H1 (cell line): ENCODE results near the gene DBH. TPM values are rescaled to one million over a fixed set of nuclear protein-coding genes. Genes with fewer than 3 reads are reported as not detected.

Experiments
- CTCF ChIA-PET: fragments of 300-600 bp; sonication (Branson Sonifier 250); formaldehyde crosslinking; loops from one replicate; lab custom pipeline; 2021; ENCODE audit not compliant: partially characterized antibody; lab: Charles Lee
- POLR2A ChIA-PET: fragments of 300-600 bp; sonication (Branson Sonifier 250); formaldehyde crosslinking; loops from one replicate; lab custom pipeline; 2021; ENCODE audit warnings: inconsistent platforms; ENCODE audit not compliant: partially characterized antibody; lab: Charles Lee
- DNase-seq, 2 experiments: peaks; one replicate each; pipeline versions ENCODE4 v3.0.0 to v3.0.0-alpha.2; 2010 to 2022; ENCODE audit warnings: low spot score in 2 of 2, low read depth in 1 of 2, mixed read lengths in 1 of 2
- FAIRE-seq: peaks from 2 replicates; lab custom pipeline; 2011; peaks lifted over from hg19 to GRCh38; lab: Jason Lieb, UNC
- H2AFZ ChIP-seq: 2 replicates; pipeline ENCODE4 v1.8.1; 2012; ENCODE audit warnings: low read length, inconsistent platforms
- H2AK5ac ChIP-seq: 2 replicates; pipeline ENCODE4 v1.6.1; 2013; ENCODE audit warnings: low read depth, low read length
- H2BK120ac ChIP-seq: replicated peaks from 2 replicates; pipeline ENCODE3; 2013; ENCODE audit warnings: low read depth, low read length, inconsistent platforms
- H2BK12ac ChIP-seq: 2 replicates; pipeline ENCODE4 v1.6.1; 2013; ENCODE audit warnings: low read depth, low read length
- H2BK15ac ChIP-seq: 2 replicates; pipeline ENCODE4 v1.6.1; 2013; ENCODE audit warnings: low read length
- H2BK20ac ChIP-seq: 2 replicates; pipeline ENCODE4 v1.6.1; 2013; ENCODE audit warnings: low read length
- H2BK5ac ChIP-seq: 2 replicates; pipeline ENCODE4 v1.6.1; 2013; ENCODE audit warnings: low read depth, low read length
- H3K14ac ChIP-seq: 2 replicates; pipeline ENCODE4 v1.6.1; 2013; ENCODE audit warnings: inconsistent platforms; ENCODE audit not compliant: insufficient read length
- H3K18ac ChIP-seq: 2 replicates; pipeline ENCODE4 v1.6.1; 2013; ENCODE audit warnings: low read length; ENCODE audit errors: extremely low read depth
- H3K23ac ChIP-seq: 2 replicates; pipeline ENCODE4 v1.6.1; 2013; ENCODE audit warnings: inconsistent platforms; ENCODE audit not compliant: insufficient read length
- H3K23me2 ChIP-seq: 2 replicates; pipeline ENCODE4 v1.6.1; 2013; ENCODE audit warnings: low read depth, low read length
- H3K27ac ChIP-seq: 2 replicates; pipeline ENCODE4 v1.6.1; 2011; ENCODE audit warnings: low read depth, low read length, inconsistent platforms
- H3K27me3 ChIP-seq, 4 experiments: replicated peaks in 1 of 4; 1 replicate in 1 of 4; 2 replicates in 3 of 4; pipeline versions ENCODE4 v1.6.1 to v1.8.1; 2011 to 2013; ENCODE audit warnings: low read length in 3 of 4, mild to moderate bottlenecking in 3 of 4, inconsistent platforms in 2 of 4, mixed read lengths in 2 of 4, moderate library complexity in 1 of 4; ENCODE audit not compliant: control insufficient read depth in 3 of 4, insufficient read depth in 3 of 4; ENCODE audit errors: extremely low read depth in 1 of 4
- H3K36me3 ChIP-seq, 4 experiments: 2 replicates each; pipeline versions ENCODE4 v1.6.1 to v1.8.1; 2011 to 2013; ENCODE audit warnings: mild to moderate bottlenecking in 4 of 4, low read length in 3 of 4, moderate library complexity in 2 of 4, control low read depth in 1 of 4, inconsistent platforms in 1 of 4; ENCODE audit not compliant: insufficient read depth in 4 of 4, control insufficient read depth in 2 of 4
- H3K4ac ChIP-seq: replicated peaks from 2 replicates; pipeline ENCODE3; 2013; ENCODE audit warnings: low read length, low read depth, mixed read lengths, inconsistent platforms; ENCODE audit not compliant: insufficient read length
- H3K4me1 ChIP-seq, 4 experiments: replicated peaks in 1 of 4; 1 replicate in 1 of 4; 2 replicates in 3 of 4; pipeline versions ENCODE4 v1.6.1 to v1.8.1; 2011 to 2013; ENCODE audit warnings: low read length in 3 of 4, inconsistent platforms in 2 of 4, mixed read lengths in 1 of 4; ENCODE audit not compliant: insufficient read depth in 4 of 4, control insufficient read depth in 3 of 4
- H3K4me2 ChIP-seq, 2 experiments: 2 replicates each; pipeline versions ENCODE4 v1.6.1 to v1.8.1; 2011 to 2013; ENCODE audit warnings: low read depth in 2 of 2, low read length in 2 of 2, control low read depth in 1 of 2, inconsistent platforms in 1 of 2, mild to moderate bottlenecking in 1 of 2; ENCODE audit not compliant: insufficient read depth in 1 of 2
- H3K4me3 ChIP-seq, 4 experiments: fragments of 200-600, 300-600 bp in 1 of 4; sonication (generic), shearing (Covaris generic), sonication (Bioruptor Twin) in 1 of 4; 2 replicates each; pipeline versions ENCODE4 v1.5.1 to v1.8.1; 2011 to 2016; ENCODE audit warnings: low read length in 4 of 4, low read depth in 3 of 4, control low read depth in 2 of 4, inconsistent platforms in 2 of 4, mild to moderate bottlenecking in 2 of 4, mixed read lengths in 1 of 4, moderate library complexity in 1 of 4; ENCODE audit not compliant: insufficient read depth in 2 of 4; ENCODE audit errors: extremely low read depth in 1 of 4
- H3K56ac ChIP-seq: replicated peaks from 2 replicates; pipeline ENCODE3; 2013; ENCODE audit warnings: low read depth, mild to moderate bottlenecking, mixed read lengths, low read length, inconsistent platforms; ENCODE audit not compliant: insufficient read length
- H3K79me1 ChIP-seq: 2 replicates; pipeline ENCODE4 v1.6.1; 2013; ENCODE audit warnings: low read depth, low read length, control low read depth
- H3K79me2 ChIP-seq, 2 experiments: 2 replicates each; pipeline versions ENCODE4 v1.6.1 to v1.8.1; 2012 to 2013; ENCODE audit warnings: low read length in 2 of 2, mild to moderate bottlenecking in 2 of 2, inconsistent platforms in 1 of 2; ENCODE audit not compliant: insufficient read depth in 2 of 2, control insufficient read depth in 1 of 2
- H3K9ac ChIP-seq, 4 experiments: replicated peaks in 1 of 4; 1 replicate in 1 of 4; 2 replicates in 3 of 4; pipeline versions ENCODE4 v1.6.1 to v1.8.1; 2011 to 2013; ENCODE audit warnings: low read depth in 3 of 4, low read length in 3 of 4, control low read depth in 2 of 4, mild to moderate bottlenecking in 2 of 4, moderate library complexity in 2 of 4, inconsistent platforms in 1 of 4; ENCODE audit errors: extremely low read depth in 1 of 4
- H3K9me3 ChIP-seq, 2 experiments: 2 replicates each; pipeline versions ENCODE4 v1.6.1 to v1.8.1; 2012 to 2013; ENCODE audit warnings: mild to moderate bottlenecking in 2 of 2, moderate library complexity in 2 of 2, control low read depth in 1 of 2, inconsistent platforms in 1 of 2, low read depth in 1 of 2, low read length in 1 of 2, mixed read lengths in 1 of 2; ENCODE audit not compliant: insufficient read depth in 2 of 2
- H4K20me1 ChIP-seq, 2 experiments: replicated peaks in 1 of 2; 2 replicates each; pipeline versions ENCODE3 to v1.8.1; 2011 to 2013; ENCODE audit warnings: inconsistent platforms in 2 of 2, low read length in 2 of 2, mild to moderate bottlenecking in 1 of 2; ENCODE audit not compliant: insufficient read depth in 2 of 2, control insufficient read depth in 1 of 2
- H4K5ac ChIP-seq: 2 replicates; pipeline ENCODE4 v1.6.1; 2013; ENCODE audit warnings: low read length, low read depth, mixed read lengths, inconsistent platforms; ENCODE audit not compliant: insufficient read length
- H4K8ac ChIP-seq: 2 replicates; pipeline ENCODE4 v1.8.0; 2013; ENCODE audit warnings: mild to moderate bottlenecking, moderate library complexity, low read length, inconsistent platforms; ENCODE audit not compliant: insufficient read depth; ENCODE audit errors: extremely low read depth
- H4K91ac ChIP-seq: replicated peaks from 2 replicates; pipeline ENCODE3; 2013; ENCODE audit warnings: low read length, mixed read lengths, inconsistent platforms; ENCODE audit not compliant: insufficient read length
- PHF8 ChIP-seq: fragments of 200-600 bp; sonication (generic); conservative IDR thresholded peaks from 2 replicates; pipeline ENCODE4 v1.7.1; 2012; ENCODE audit warnings: low read depth, mild to moderate bottlenecking, inconsistent platforms, low read length, moderate library complexity
- WGBS, 2 experiments: shearing (Covaris generic) in 1 of 2; methylation state at CpG; one replicate each; pipeline versions ENCODE4 v1.1.6 to v1.1.7; 2013 to 2015; ENCODE audit warnings: low lambda C conversion rate in 2 of 2, mixed read lengths in 2 of 2, inconsistent platforms in 1 of 2, low coverage in 1 of 2, missing lambda C conversion rate in 1 of 2; ENCODE audit not compliant: insufficient replicate concordance in 2 of 2, insufficient coverage in 1 of 2, insufficient read length in 1 of 2; ENCODE audit errors: extremely low coverage in 1 of 2, missing lambda C conversion rate in 1 of 2; 5-methylcytosine and 5-hydroxymethylcytosine counted together
- polyA plus RNA-seq, 7 experiments: library from polyadenylated mRNA; depleted of rRNA in 3 of 7; stranded (reverse) in 5 of 7; unstranded in 2 of 7; fragments of >200 nt in 5 of 7; fragments of 200-250 nt in 2 of 7; gene quantifications; 1 replicate in 5 of 7; 2 replicates in 1 of 7; 4 replicates in 1 of 7; pipeline versions ENCODE4 v1.2.1 to v1.2.3, GENCODE V29; 2011 to 2013; ENCODE audit warnings: missing spikeins in 2 of 7, mixed read lengths in 2 of 7
- total RNA-seq: library from RNA; stranded (reverse); fragmentation: NEBNext Ultra II Directional; extraction: Animal tissue kit (Norgen Biotek cat#: 25700); gene quantifications from 2 replicates; pipeline ENCODE4 v1.2.1, GENCODE V29; 2021

DBH gene
- total and polyA plus RNA-seq, 2 of the 8 experiments (the other 6 are each of a cell fraction or from before 2014, with no cell fraction given): 0.18 TPM; not detected in 1

- no peak overlapping the region for H4K91ac ChIP-seq
- peaks cover 0 to 9% (median 2%) of the 10 kb centered on the region in 4 experiments; a peak in 4 of 7 replicates for H3K27me3 ChIP-seq
- no peaks in the 10 kb centered on the region for H3K36me3 ChIP-seq
- no peak overlapping the region for H2BK12ac ChIP-seq
- H2AFZ ChIP-seq: no peak overlapping the region
- H4K20me1 ChIP-seq: no peaks in the 10 kb centered on the region
- CTCF ChIA-PET: interaction anchor here (0.9 to 1.5 kb wide), 4 partner anchors 9 to 103 kb away, joined by 3 to 6 read pairs (median 4); no protein-coding TSS in a partner anchor
- no peak overlapping the region for H4K5ac ChIP-seq
- H3K4me3 ChIP-seq: no peak overlapping the region
- H3K23ac ChIP-seq: no peak overlapping the region
- no peak overlapping the region for H2BK120ac ChIP-seq
- DNase-seq: no peak
- no peak overlapping the region for H3K4ac ChIP-seq
- H3K27ac ChIP-seq: no peak overlapping the region
- H2BK20ac ChIP-seq: no peak overlapping the region
- H3K9me3 ChIP-seq: no peaks in the 10 kb centered on the region
- no peak overlapping the region for H2BK15ac ChIP-seq
- no peak overlapping the region for H2BK5ac ChIP-seq
- no peaks in the 10 kb centered on the region for H3K4me1 ChIP-seq
- H3K14ac ChIP-seq: no peak overlapping the region
- H3K9ac ChIP-seq: no peak overlapping the region
- no peaks in the 10 kb centered on the region for H3K79me2 ChIP-seq
- H4K8ac ChIP-seq: no peak overlapping the region
- no peak overlapping the region for H3K4me2 ChIP-seq
- 85% methylated on average over 10 of the region's 10 CpGs; no CpG with 5 or more reads in 1 of the 2 experiments for WGBS, 2 experiments
- no peak overlapping the region for H3K18ac ChIP-seq
- no peak overlapping the region for H2AK5ac ChIP-seq
- no peak for FAIRE-seq
- no peaks in the 10 kb centered on the region for H3K79me1 ChIP-seq
- POLR2A ChIA-PET: interaction anchor here (1.5 kb wide), 1 partner anchor 51 kb away, joined by 3 read pairs; no protein-coding TSS in a partner anchor
- peaks cover under 1% of the 10 kb centered on the region; the same call in 1 of the 2 replicates for H3K23me2 ChIP-seq
- H3K56ac ChIP-seq: no peak overlapping the region
- no peak for TF ChIP-seq PHF8
Measured at GRCh38 chr9:133614056-133614455, 22.1 kb upstream of the DBH start.
